H1 (cell line): ENCODE results near the gene WNT8B. TPM values are rescaled to one million over a fixed set of nuclear protein-coding genes. Genes with fewer than 3 reads are reported as not detected.

Experiments
- BCL11A ChIP-seq, 2 experiments: IDR thresholded peaks; one replicate each; pipeline ENCODE4 v1.6.1; 2011; ENCODE audit warnings: low read depth in 2 of 2, low read length in 2 of 2, mild to moderate bottlenecking in 2 of 2
- EZH2 ChIP-seq: fragments of 200-600 bp; sonication (generic); IDR thresholded peaks from 2 replicates; pipeline ENCODE4 v1.7.1; 2012; ENCODE audit warnings: low read depth, mild to moderate bottlenecking, moderate library complexity, low read length, inconsistent platforms; ENCODE audit not compliant: severe bottlenecking
- NRF1 ChIP-seq: IDR thresholded peaks from 2 replicates; pipeline ENCODE4 v1.6.1; 2011; ENCODE audit warnings: mild to moderate bottlenecking, low read depth, low read length, improper control_type of control experiment
- SRF ChIP-seq: IDR thresholded peaks from 2 replicates; pipeline ENCODE4 v1.6.1; 2011; ENCODE audit warnings: mild to moderate bottlenecking, low read depth, low read length, moderate library complexity
- polyA plus RNA-seq, 7 experiments: library from polyadenylated mRNA; depleted of rRNA in 3 of 7; stranded (reverse) in 5 of 7; unstranded in 2 of 7; fragments of >200 nt in 5 of 7; fragments of 200-250 nt in 2 of 7; gene quantifications; 1 replicate in 5 of 7; 2 replicates in 1 of 7; 4 replicates in 1 of 7; pipeline versions ENCODE4 v1.2.1 to v1.2.3, GENCODE V29; 2011 to 2013; ENCODE audit warnings: missing spikeins in 2 of 7, mixed read lengths in 2 of 7
- total RNA-seq: library from RNA; stranded (reverse); fragmentation: NEBNext Ultra II Directional; extraction: Animal tissue kit (Norgen Biotek cat#: 25700); gene quantifications from 2 replicates; pipeline ENCODE4 v1.2.1, GENCODE V29; 2021
- TF ChIP-seq, protein P1 (sequence below): IDR thresholded peaks from 2 replicates; pipeline ENCODE4 v1.6.1; 2012; ENCODE audit warnings: inconsistent platforms
- TF ChIP-seq, protein P2 (sequence below): IDR thresholded peaks from 2 replicates; pipeline ENCODE4 v1.6.1; 2011; ENCODE audit warnings: low read depth, mild to moderate bottlenecking, low read length; ENCODE audit not compliant: insufficient read depth

WNT8B gene
- total and polyA plus RNA-seq, 2 of the 8 experiments (the other 6 are each of a cell fraction or from before 2014, with no cell fraction given), result 0.20 to 0.67 TPM

- TF ChIP-seq, protein P1, sequence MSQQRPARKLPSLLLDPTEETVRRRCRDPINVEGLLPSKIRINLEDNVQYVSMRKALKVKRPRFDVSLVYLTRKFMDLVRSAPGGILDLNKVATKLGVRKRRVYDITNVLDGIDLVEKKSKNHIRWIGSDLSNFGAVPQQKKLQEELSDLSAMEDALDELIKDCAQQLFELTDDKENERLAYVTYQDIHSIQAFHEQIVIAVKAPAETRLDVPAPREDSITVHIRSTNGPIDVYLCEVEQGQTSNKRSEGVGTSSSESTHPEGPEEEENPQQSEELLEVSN, result no peak
- no peak for TF ChIP-seq NRF1
- TF ChIP-seq SRF, result no peak
- TF ChIP-seq EZH2, result no peak
- no peak for TF ChIP-seq BCL11A (IDR thresholded peaks at IDR 0.05; ENCODE audit: low read depth in 2 of 2, low read length in 2 of 2)
- TF ChIP-seq, protein P2, sequence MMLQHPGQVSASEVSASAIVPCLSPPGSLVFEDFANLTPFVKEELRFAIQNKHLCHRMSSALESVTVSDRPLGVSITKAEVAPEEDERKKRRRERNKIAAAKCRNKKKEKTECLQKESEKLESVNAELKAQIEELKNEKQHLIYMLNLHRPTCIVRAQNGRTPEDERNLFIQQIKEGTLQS, result no peak
Observed at GRCh38 chr10:100508266-100508665, 45.5 kb downstream of the WNT8B start (continued).
